ENCODE results near the gene C19orf38.

DNA sequence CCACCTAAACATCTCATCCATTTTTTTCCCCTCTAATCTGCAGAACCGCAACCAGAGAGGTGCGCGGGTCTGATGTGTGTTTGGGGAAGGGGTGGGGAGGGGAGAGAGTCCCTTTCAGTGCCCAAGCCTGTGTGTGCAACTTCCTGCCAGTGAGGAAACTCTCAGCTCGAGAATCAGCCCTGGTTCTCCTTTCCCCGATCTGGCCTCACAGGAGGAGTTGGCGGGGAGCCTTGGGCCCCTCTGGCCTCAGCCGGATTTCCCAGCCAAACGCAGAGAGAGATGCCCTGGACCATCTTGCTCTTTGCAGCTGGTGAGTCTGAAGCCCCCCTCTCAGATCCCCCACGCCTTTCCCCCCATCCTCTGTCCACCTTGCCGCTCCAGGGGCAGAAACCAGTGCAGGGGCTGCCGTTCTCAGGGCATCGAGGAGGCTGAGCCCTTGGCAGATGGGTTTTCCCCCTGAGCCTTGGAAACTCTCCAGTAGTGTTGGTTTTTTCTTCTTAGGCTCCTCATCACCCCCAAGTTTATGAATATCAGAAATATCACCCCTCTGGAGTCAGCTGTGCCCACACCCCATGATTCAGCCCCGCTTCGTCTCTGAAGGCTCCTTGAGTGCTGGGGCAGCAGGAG lies at the start of gene C19orf38:
- no peak for TF ChIP-seq EZH2phosphoT487 (IDR thresholded peaks at IDR 0.05; ENCODE audit: borderline replicate concordance)
- TF ChIP-seq, protein P1, sequence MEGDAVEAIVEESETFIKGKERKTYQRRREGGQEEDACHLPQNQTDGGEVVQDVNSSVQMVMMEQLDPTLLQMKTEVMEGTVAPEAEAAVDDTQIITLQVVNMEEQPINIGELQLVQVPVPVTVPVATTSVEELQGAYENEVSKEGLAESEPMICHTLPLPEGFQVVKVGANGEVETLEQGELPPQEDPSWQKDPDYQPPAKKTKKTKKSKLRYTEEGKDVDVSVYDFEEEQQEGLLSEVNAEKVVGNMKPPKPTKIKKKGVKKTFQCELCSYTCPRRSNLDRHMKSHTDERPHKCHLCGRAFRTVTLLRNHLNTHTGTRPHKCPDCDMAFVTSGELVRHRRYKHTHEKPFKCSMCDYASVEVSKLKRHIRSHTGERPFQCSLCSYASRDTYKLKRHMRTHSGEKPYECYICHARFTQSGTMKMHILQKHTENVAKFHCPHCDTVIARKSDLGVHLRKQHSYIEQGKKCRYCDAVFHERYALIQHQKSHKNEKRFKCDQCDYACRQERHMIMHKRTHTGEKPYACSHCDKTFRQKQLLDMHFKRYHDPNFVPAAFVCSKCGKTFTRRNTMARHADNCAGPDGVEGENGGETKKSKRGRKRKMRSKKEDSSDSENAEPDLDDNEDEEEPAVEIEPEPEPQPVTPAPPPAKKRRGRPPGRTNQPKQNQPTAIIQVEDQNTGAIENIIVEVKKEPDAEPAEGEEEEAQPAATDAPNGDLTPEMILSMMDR (conservative IDR thresholded peaks at IDR 0.05; ENCODE audit: low read length): no peak

Data from Loucy (cell line).